ENCODE measurements around the gene C14orf132.

DNA sequence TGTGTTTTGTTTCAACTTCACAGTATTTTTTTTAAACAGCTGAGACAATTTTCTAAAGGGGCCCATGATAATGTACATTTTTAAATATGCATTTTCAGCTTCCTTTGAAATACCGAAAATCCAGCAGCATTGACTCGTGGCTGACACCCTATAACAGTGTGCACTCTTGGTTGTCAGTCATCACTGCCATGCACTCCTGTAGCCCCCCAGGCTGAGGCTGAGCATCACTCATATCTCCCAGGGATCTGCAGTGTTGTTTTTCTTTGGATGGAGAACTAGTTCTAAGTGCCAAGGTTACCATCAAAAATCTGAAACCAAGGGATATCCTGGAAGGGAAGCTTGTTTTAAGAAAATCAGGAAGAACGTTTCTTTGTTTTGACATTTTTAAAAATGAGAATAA lies 81.2 kb downstream of the C14orf132 start:
- no peak for TF ChIP-seq POLR2AphosphoS5 (IDR thresholded peaks at IDR 0.05)
- no peak for TF ChIP-seq POLR2A (IDR thresholded peaks at IDR 0.05)
- TF ChIP-seq, protein P1, sequence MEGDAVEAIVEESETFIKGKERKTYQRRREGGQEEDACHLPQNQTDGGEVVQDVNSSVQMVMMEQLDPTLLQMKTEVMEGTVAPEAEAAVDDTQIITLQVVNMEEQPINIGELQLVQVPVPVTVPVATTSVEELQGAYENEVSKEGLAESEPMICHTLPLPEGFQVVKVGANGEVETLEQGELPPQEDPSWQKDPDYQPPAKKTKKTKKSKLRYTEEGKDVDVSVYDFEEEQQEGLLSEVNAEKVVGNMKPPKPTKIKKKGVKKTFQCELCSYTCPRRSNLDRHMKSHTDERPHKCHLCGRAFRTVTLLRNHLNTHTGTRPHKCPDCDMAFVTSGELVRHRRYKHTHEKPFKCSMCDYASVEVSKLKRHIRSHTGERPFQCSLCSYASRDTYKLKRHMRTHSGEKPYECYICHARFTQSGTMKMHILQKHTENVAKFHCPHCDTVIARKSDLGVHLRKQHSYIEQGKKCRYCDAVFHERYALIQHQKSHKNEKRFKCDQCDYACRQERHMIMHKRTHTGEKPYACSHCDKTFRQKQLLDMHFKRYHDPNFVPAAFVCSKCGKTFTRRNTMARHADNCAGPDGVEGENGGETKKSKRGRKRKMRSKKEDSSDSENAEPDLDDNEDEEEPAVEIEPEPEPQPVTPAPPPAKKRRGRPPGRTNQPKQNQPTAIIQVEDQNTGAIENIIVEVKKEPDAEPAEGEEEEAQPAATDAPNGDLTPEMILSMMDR (IDR thresholded peaks at IDR 0.05) = no peak
- no peak for TF ChIP-seq EP300 (IDR thresholded peaks at IDR 0.05; ENCODE audit: low read depth)

Data from transverse colon (tissue), 4 donors.